ENCODE data around the gene FCHSD2. TPM values are rescaled to one million over a fixed set of nuclear protein-coding genes. Genes with fewer than 3 reads are reported as not detected.

FCHSD2 gene
- polyA plus RNA-seq, 3 donors = 14.5 to 43.5 (median 16.6) TPM

GRCh38 chr11:72974487-72975205 lies 167.5 kb downstream of the FCHSD2 start:
- no peaks in the 10 kb centered on the region for H4K20me1 ChIP-seq (ENCODE audit: insufficient read depth, low read length)
- peaks cover 25 to 32% of the 10 kb centered on the region in 2 donors for H3K36me3 Mint-ChIP-seq
- H3K4me1 Mint-ChIP-seq = peaks cover 77% of the 10 kb centered on the region
- H3K9me3 ChIP-seq (replicated peaks in 1 of 2; ENCODE audit: control insufficient read depth in 1 of 2, insufficient read depth in 1 of 2, low read length in 2 of 2) = no peaks in the 10 kb centered on the region
- no peak for DNase-seq
- H3K4me3 Mint-ChIP-seq = no peak overlapping the region
- H3K4me2 ChIP-seq (replicated peaks; ENCODE audit: extremely low read depth, low read length, poor library complexity, severe bottlenecking) = no peak overlapping the region
- no peak overlapping the region for H3K4me3 ChIP-seq (replicated peaks in 1 of 3; ENCODE audit: low read depth in 2 of 3, low read length in 3 of 3)
- no peak overlapping the region for H3K9ac ChIP-seq (ENCODE audit: insufficient read depth, low read length, poor library complexity, severe bottlenecking)
- H3K27me3 ChIP-seq (ENCODE audit: control insufficient read depth in 2 of 2, insufficient read depth in 2 of 2, low read length in 2 of 2) = no peaks in the 10 kb centered on the region
- peaks cover 69 to 85% of the 10 kb centered on the region in 2 donors for H3K4me1 ChIP-seq (ENCODE audit: control insufficient read depth in 1 of 2, insufficient read depth in 2 of 2, low read length in 2 of 2)
- H3K27ac Mint-ChIP-seq = peak overlapping the region; percentile 94 to 99 (median 97)
- TF ChIP-seq, protein P1, sequence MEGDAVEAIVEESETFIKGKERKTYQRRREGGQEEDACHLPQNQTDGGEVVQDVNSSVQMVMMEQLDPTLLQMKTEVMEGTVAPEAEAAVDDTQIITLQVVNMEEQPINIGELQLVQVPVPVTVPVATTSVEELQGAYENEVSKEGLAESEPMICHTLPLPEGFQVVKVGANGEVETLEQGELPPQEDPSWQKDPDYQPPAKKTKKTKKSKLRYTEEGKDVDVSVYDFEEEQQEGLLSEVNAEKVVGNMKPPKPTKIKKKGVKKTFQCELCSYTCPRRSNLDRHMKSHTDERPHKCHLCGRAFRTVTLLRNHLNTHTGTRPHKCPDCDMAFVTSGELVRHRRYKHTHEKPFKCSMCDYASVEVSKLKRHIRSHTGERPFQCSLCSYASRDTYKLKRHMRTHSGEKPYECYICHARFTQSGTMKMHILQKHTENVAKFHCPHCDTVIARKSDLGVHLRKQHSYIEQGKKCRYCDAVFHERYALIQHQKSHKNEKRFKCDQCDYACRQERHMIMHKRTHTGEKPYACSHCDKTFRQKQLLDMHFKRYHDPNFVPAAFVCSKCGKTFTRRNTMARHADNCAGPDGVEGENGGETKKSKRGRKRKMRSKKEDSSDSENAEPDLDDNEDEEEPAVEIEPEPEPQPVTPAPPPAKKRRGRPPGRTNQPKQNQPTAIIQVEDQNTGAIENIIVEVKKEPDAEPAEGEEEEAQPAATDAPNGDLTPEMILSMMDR (IDR thresholded peaks at IDR 0.05) = no peak
- intact Hi-C loops (cut with micrococcal nuclease) = loop anchor here in 1 of 2 donors (5.0 to 10.0 kb wide), 2 partner anchors 50 to 168 kb away; partner anchors contain the start of gene FCHSD2
- H3K79me2 ChIP-seq (ENCODE audit: insufficient read depth, low read length) = peaks cover 55% of the 10 kb centered on the region
- peaks cover 0 to 11% (median 7%) of the 10 kb centered on the region in 7 donors for H3K9me3 Mint-ChIP-seq
- no peaks in the 10 kb centered on the region for H3K27me3 Mint-ChIP-seq (ENCODE audit: low read depth in 3 of 3)
- H2AFZ ChIP-seq (ENCODE audit: insufficient read depth, low read depth, low read length, poor library complexity, severe bottlenecking) = no peak overlapping the region
- H3K27ac ChIP-seq (ENCODE audit: low read depth in 1 of 2, low read length in 2 of 2) = peak overlapping the region in 1 of 2 donors; percentile 87
- H3K36me3 ChIP-seq (replicated peaks in 1 of 2; ENCODE audit: control insufficient read depth in 1 of 2, insufficient read depth in 2 of 2, low read length in 2 of 2) = no peaks in the 10 kb centered on the region
- WGBS (ENCODE audit: insufficient coverage) = no CpG with 5 or more reads among the region's 3 CpGs

DNA sequence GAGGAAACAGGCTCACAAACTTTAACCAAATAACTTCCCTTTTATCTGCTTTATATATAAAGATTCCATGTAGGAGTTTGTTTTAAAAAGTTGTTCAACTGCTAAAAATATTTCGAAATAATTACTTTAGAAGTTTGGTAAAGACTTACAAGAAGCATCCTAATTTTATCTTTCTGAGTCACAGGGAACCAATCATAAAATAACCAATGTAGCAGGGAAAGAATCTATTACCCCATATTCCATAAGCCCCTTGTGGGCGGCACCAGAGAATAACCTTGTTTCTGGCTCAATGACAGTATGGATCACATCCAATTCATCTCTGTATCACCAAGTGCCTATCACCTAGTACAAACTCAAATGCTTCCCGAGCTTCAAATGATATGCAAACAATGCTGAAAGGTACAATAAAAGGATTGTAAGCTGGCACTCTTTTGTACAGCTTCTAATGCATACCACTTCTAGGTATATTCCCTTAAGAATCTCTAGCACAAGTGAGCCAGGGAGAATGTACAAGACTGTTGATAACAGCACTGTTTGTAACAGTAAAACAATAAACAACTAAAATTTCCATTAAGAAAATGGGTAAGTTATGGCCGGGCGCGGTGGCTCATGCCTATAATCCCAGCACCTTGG lies 169.5 kb downstream of the FCHSD2 start:
- peaks cover 0 to 9% (median 0%) of the 10 kb centered on the region in 7 donors for H3K9me3 Mint-ChIP-seq
- Histone ChIP-seq H3K79me2 (ENCODE audit: insufficient read depth, low read length) (peaks cover 54% of the 10 kb centered on the region), H3K4me1 (ENCODE audit: control insufficient read depth in 1 of 2, insufficient read depth in 2 of 2, low read length in 2 of 2) (peaks cover 57 to 72% of the 10 kb centered on the region in 2 donors), H3K9me3 (replicated peaks in 1 of 2; ENCODE audit: control insufficient read depth in 1 of 2, insufficient read depth in 1 of 2, low read length in 2 of 2) (no peaks in the 10 kb centered on the region), H3K4me3 (replicated peaks in 1 of 3; ENCODE audit: low read depth in 2 of 3, low read length in 3 of 3) (peak overlapping the region in 1 of 3 experiments; percentile 7), H3K4me2 (replicated peaks; ENCODE audit: extremely low read depth, low read length, poor library complexity, severe bottlenecking) (peak overlapping the region; percentile 4), H2AFZ (ENCODE audit: insufficient read depth, low read depth, low read length, poor library complexity, severe bottlenecking) (no peak overlapping the region), H3K27ac (ENCODE audit: low read depth in 1 of 2, low read length in 2 of 2) (peak overlapping the region; percentile 21 to 65), H3K9ac (ENCODE audit: insufficient read depth, low read length, poor library complexity, severe bottlenecking) (no peak overlapping the region), H3K27me3 (ENCODE audit: control insufficient read depth in 2 of 2, insufficient read depth in 2 of 2, low read length in 2 of 2) (no peaks in the 10 kb centered on the region), H3K36me3 (replicated peaks in 1 of 2; ENCODE audit: control insufficient read depth in 1 of 2, insufficient read depth in 2 of 2, low read length in 2 of 2) (peaks cover 0 to 6% of the 10 kb centered on the region in 2 donors), H4K20me1 (ENCODE audit: insufficient read depth, low read length) (no peaks in the 10 kb centered on the region)
- peaks cover 69% of the 10 kb centered on the region for H3K4me1 Mint-ChIP-seq
- no peak overlapping the region for H3K4me3 Mint-ChIP-seq
- peaks cover 21 to 23% of the 10 kb centered on the region in 2 donors for H3K36me3 Mint-ChIP-seq
- H3K27ac Mint-ChIP-seq = peak overlapping the region; percentile 42 to 95 (median 81)
- TF ChIP-seq, protein P1 (IDR thresholded peaks at IDR 0.05) = no peak
- 60% methylated on average over 1 of the region's 6 CpGs for WGBS (ENCODE audit: insufficient coverage)
- H3K27me3 Mint-ChIP-seq (ENCODE audit: low read depth in 3 of 3) = no peaks in the 10 kb centered on the region
- intact Hi-C loops (cut with micrococcal nuclease) = loop anchor here in 1 of 2 donors (5.0 to 10.0 kb wide), 2 partner anchors 52 to 170 kb away; partner anchors contain the start of gene FCHSD2
- no peak for DNase-seq

Measured in CD14-positive monocyte (primary cell).